ENCODE measurements around the gene CFAP57. TPM values are rescaled to one million over a fixed set of nuclear protein-coding genes. Genes with fewer than 3 reads are reported as not detected.

CFAP57 gene
- total RNA-seq, 1 donor from 2014 or later = not detected

DNA sequence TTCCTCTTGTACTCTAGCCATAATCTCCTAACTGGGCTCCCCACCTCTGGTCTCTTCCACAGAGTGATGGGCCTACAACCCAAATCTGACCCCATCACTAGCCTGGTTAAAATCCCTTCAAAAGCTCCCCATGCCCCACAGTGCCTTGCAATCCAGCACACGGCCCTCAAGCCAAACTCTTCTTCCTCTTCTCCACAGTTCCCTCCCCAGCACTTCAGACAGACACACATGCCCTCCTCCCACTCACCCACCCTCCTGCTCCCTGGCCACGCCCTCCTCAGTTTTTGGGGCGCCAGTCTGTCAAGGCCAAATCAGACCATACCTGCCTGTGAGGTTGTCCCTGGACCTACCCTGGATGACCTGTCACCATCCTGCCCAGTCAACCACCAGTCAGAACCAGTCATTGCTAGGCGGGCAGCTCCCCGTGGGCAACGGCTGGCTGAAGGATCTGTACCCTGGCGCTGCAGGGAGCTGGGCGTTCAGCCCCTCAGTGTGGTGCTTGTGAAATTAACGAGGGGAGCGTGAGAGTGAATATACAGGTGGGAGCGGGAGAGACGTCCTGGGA, 112.5 kb downstream of the CFAP57 start:
- no peaks in the 10 kb centered on the region for H3K27me3 ChIP-seq (ENCODE audit: low read depth)
- intact Hi-C loops (cut with micrococcal nuclease) = no loop called here
- no peaks in the 10 kb centered on the region for H3K9me3 ChIP-seq (replicated peaks)
- H3K27ac ChIP-seq (replicated peaks) = no peak overlapping the region
- H3K4me3 ChIP-seq = no peak overlapping the region
- H3K36me3 ChIP-seq = no peaks in the 10 kb centered on the region
- TF ChIP-seq, protein P1, sequence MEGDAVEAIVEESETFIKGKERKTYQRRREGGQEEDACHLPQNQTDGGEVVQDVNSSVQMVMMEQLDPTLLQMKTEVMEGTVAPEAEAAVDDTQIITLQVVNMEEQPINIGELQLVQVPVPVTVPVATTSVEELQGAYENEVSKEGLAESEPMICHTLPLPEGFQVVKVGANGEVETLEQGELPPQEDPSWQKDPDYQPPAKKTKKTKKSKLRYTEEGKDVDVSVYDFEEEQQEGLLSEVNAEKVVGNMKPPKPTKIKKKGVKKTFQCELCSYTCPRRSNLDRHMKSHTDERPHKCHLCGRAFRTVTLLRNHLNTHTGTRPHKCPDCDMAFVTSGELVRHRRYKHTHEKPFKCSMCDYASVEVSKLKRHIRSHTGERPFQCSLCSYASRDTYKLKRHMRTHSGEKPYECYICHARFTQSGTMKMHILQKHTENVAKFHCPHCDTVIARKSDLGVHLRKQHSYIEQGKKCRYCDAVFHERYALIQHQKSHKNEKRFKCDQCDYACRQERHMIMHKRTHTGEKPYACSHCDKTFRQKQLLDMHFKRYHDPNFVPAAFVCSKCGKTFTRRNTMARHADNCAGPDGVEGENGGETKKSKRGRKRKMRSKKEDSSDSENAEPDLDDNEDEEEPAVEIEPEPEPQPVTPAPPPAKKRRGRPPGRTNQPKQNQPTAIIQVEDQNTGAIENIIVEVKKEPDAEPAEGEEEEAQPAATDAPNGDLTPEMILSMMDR (IDR thresholded peaks at IDR 0.05; ENCODE audit: borderline replicate concordance) = no peak
- no peak for DNase-seq
- H3K4me1 ChIP-seq = no peaks in the 10 kb centered on the region

DNA sequence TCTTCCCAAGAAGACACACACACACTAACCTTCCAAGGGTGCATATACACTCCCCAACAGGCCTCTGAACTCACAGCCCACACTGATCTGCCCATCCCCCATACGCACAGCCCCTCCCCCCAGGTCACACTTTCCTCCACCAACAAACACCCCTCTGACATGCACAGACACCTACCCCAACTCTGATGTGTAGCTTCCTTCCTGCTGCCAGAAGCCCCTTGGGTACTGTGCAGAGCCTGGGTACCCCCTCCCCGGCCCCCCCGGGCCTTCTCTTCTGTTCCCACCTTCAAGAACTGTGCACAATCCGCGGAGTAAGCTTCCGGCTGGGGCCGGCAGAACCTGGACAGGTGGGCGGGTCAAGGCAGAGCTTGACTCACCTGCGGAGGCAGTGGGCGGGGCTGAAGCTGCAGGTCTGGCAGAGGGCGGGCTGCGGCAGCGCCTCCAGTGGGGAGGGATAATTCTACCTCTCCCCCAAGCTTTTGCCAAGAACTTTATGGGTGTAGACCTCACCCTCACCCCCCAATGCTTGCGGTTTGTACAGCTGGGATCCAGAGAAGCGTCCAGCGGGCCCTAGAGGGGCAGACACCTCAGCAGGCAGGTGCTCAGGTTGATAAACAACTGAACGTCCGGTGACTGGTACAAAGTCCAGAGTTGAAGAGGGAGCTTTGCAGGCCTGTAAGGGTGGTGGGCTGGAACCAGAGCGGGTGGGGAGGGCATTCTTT, 113.3 kb downstream of the CFAP57 start, which contains the start of gene C1orf210:
Gene C1orf210, minus strand, starts transcription at position 313 of the 722 bp plus-strand sequence. CDS start 2,311 bp downstream, outside the sequence.
- Histone ChIP-seq H3K36me3 (no peaks in the 10 kb centered on the region), H3K9me3 (replicated peaks) (no peaks in the 10 kb centered on the region), H3K4me1 (no peaks in the 10 kb centered on the region), H3K4me3 (no peak within 1 kb of the TSS), H3K27me3 (ENCODE audit: low read depth) (no peaks in the 10 kb centered on the region), H3K27ac (replicated peaks) (no peak within 1 kb of the TSS)
- TF ChIP-seq, protein P1 (IDR thresholded peaks at IDR 0.05; ENCODE audit: borderline replicate concordance) = no peak
- intact Hi-C loops (cut with micrococcal nuclease) = no loop called here
- no peak for DNase-seq

DNA sequence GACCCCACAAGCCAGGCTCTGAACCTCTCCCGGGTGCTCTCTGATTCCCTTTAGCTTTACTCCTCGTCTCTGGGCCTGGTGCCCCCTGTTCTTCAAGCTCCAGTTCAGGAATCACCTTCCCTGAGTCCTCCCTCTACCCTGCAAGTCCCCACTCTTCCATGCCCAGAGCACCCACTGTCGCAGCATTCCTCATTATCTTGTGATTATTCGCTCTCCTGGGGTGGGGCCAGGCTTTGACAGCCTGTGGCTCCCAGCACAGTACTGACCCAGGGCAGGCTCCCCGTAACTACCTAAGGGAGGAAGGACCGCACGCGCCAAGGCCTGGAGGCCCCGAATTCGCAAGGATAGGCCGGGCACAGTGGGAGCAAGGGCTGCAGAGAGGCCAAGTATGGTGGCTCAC, 114.0 kb downstream of the CFAP57 start:
- no peaks in the 10 kb centered on the region for H3K9me3 ChIP-seq (replicated peaks)
- intact Hi-C loops (cut with micrococcal nuclease) = no loop called here
- no peaks in the 10 kb centered on the region for H3K4me1 ChIP-seq
- no peak overlapping the region for H3K27ac ChIP-seq (replicated peaks)
- no peaks in the 10 kb centered on the region for H3K36me3 ChIP-seq
- no peaks in the 10 kb centered on the region for H3K27me3 ChIP-seq (ENCODE audit: low read depth)
- no peak overlapping the region for H3K4me3 ChIP-seq
- no peak for DNase-seq
- TF ChIP-seq, protein P1 (IDR thresholded peaks at IDR 0.05; ENCODE audit: borderline replicate concordance) = no peak

DNA sequence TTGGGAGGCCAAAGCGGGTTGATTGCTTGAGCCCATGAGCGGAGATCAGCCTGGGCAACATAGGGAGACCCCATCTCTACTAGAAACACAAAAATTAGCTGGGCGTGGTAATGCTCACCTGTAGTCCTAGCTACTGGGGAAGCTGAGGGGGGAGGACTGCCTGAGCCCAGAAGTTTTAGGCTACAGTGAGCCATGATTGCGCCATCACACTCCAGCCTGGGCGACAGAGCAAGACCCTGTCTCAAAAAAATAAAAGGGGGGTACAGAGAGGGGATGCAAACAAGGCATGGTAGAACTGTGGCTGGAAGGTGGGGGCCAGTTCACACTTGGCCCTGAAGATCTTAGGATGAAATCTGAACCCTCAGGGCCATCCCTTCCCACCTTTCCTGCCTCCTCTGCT, 114.4 kb downstream of the CFAP57 start:
- Histone ChIP-seq H3K36me3 (no peaks in the 10 kb centered on the region), H3K9me3 (replicated peaks) (no peaks in the 10 kb centered on the region), H3K4me3 (no peak overlapping the region), H3K4me1 (no peaks in the 10 kb centered on the region), H3K27ac (replicated peaks) (no peak overlapping the region), H3K27me3 (ENCODE audit: low read depth) (no peaks in the 10 kb centered on the region)
- TF ChIP-seq, protein P1 (IDR thresholded peaks at IDR 0.05; ENCODE audit: borderline replicate concordance) = no peak
- DNase-seq = no peak
- intact Hi-C loops (cut with micrococcal nuclease) = no loop called here

DNA sequence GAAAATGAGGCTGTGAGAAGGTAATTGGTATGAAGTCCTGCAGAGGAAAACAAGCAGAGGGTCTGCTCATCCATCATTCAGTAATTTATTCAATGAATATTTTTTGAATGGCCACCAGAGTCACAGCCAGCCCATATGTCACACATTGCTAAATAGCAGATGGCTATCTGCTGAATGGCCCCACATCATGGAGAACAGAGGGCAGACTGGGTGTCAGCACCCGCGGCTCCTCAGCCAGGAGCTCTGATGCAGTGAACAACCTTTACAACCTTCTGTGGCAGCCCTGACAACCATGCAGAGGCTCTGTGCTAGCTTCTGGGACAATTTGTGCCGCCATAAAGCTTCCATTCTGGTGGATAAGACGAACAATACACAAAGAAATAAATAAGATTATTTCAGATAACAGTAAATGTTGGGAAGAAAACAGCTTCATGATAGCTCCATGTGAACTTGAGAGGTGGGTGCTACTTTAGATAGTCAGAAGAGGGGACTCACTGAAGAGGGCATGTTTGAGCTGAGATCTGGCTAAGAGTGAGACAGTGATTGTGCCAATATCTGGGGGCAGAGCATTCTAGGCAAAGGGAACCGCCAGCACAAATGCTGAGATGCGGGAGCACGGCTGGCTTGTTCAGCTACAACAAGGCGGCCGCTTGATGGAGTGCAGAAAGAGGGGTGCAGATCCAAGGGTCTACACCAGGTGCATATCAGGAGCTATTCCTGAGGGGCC, 116.1 kb downstream of the CFAP57 start:
- DNase-seq = no peak
- intact Hi-C loops (cut with micrococcal nuclease) = no loop called here
- no peaks in the 10 kb centered on the region for H3K27me3 ChIP-seq (ENCODE audit: low read depth)
- H3K4me3 ChIP-seq = no peak overlapping the region
- no peaks in the 10 kb centered on the region for H3K36me3 ChIP-seq
- peaks cover 4% of the 10 kb centered on the region for H3K4me1 ChIP-seq
- H3K9me3 ChIP-seq (replicated peaks) = no peaks in the 10 kb centered on the region
- no peak overlapping the region for H3K27ac ChIP-seq (replicated peaks)
- TF ChIP-seq, protein P1 (IDR thresholded peaks at IDR 0.05; ENCODE audit: borderline replicate concordance) = no peak
